ENCODE results near the gene CPSF3. TPM values are rescaled to one million over a fixed set of nuclear protein-coding genes. Genes with fewer than 3 reads are reported as not detected.

CPSF3 gene
- total and polyA plus RNA-seq, 2 of the 13 experiments (the other 11 are each of a cell fraction or from before 2014, with no cell fraction given), result 19.8 to 93.0 TPM

DNA sequence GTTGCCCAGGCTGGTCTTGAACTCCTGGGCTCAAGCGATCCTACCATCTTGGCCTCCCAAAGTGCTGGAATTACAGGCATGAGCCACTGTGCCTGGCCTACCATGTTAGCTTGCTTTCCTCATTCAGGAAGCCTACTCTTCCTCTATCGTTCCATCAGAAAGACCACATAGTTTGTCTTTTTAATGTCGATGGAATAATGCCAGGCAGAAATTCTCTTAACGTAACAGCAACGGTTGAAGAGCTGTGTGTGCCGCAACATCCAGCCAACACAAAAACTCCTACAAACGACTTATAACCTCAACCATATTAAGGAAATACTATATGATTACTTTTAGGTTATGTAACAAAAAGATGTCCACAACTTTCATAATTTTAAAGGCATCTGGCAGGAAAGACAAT, 10.7 kb upstream of the CPSF3 start:
- no peaks in the 10 kb centered on the region for H3K27me3 ChIP-seq (ENCODE audit: control insufficient read depth in 1 of 2, insufficient read depth in 2 of 2, low read length in 2 of 2)
- BruUV-seq (replicated peaks), result no TSS peak
- no peak overlapping the region for H3K4me2 ChIP-seq (ENCODE audit: low read depth, low read length)
- 94% methylated on average over 7 of the region's 7 CpGs for WGBS (ENCODE audit: low lambda C conversion rate)
- peak; percentile 48; the same call in 1 of the 2 replicates for TF ChIP-seq ZNF121 (CRISPR knock-in tag; IDR thresholded peaks at IDR 0.05)
- TF ChIP-seq GRHL1 (CRISPR knock-in tag; conservative IDR thresholded peaks at IDR 0.05), result no peak
- ChIA-PET POLR2A (interaction anchor here (1.4 kb wide), 1 partner anchor 9 kb away, joined by 3 read pairs; no protein-coding TSS in a partner anchor), CTCF (ENCODE audit: low intra/inter-chr PET ratio, low total read pairs) (no interaction called here)
- H2AFZ ChIP-seq (ENCODE audit: low read length), result no peak overlapping the region
- H3K36me3 ChIP-seq (replicated peaks in 1 of 2; ENCODE audit: control insufficient read depth in 1 of 2, insufficient read depth in 2 of 2, low read length in 2 of 2), result peaks cover 2 to 33% of the 10 kb centered on the region in 2 experiments; a peak in 3 of 5 replicates
- no peaks in the 10 kb centered on the region for H3K9me3 ChIP-seq (ENCODE audit: low read length)
- no peak overlapping the region for H3K4me3 ChIP-seq (replicated peaks in 1 of 3; ENCODE audit: insufficient read depth in 1 of 3, low read depth in 2 of 3, low read length in 3 of 3)
- H3K79me2 ChIP-seq (ENCODE audit: insufficient read depth, low read length), result peaks cover 9% of the 10 kb centered on the region
- FAIRE-seq, result no peak
- in situ Hi-C loops (cut with HindIII; ENCODE audit: extremely low pct_ligation_motif_present, low pct_unique_long_range_greater_than_20kb) (no loop called here), intact Hi-C loops (cut with micrococcal nuclease; ENCODE audit: unreplicated experiment) (no loop called here)
- ATAC-seq, result no peak
- H4K20me1 ChIP-seq (ENCODE audit: insufficient read depth, low read length), result no peaks in the 10 kb centered on the region
- no peak overlapping the region for H3K27ac ChIP-seq (ENCODE audit: extremely low read length, insufficient read depth, low read length)
- H3K4me1 ChIP-seq (ENCODE audit: insufficient read depth, low read length), result no peaks in the 10 kb centered on the region
- DNase-seq (ENCODE audit: low spot score), result no peak
- no peak overlapping the region for H3K9ac ChIP-seq (ENCODE audit: insufficient read depth, low read depth, low read length)

GRCh38 chr2:9415516-9416169, 7.8 kb upstream of the CPSF3 start:
- H3K4me2 ChIP-seq (ENCODE audit: low read depth, low read length), result no peak overlapping the region
- H3K27me3 ChIP-seq (ENCODE audit: control insufficient read depth in 1 of 2, insufficient read depth in 2 of 2, low read length in 2 of 2), result no peaks in the 10 kb centered on the region
- H3K36me3 ChIP-seq (replicated peaks in 1 of 2; ENCODE audit: control insufficient read depth in 1 of 2, insufficient read depth in 2 of 2, low read length in 2 of 2), result peaks cover 2 to 34% of the 10 kb centered on the region in 2 experiments; a peak in 4 of 5 replicates
- in situ Hi-C loops (cut with HindIII; ENCODE audit: extremely low pct_ligation_motif_present, low pct_unique_long_range_greater_than_20kb), result no loop called here
- no peaks in the 10 kb centered on the region for H4K20me1 ChIP-seq (ENCODE audit: insufficient read depth, low read length)
- peaks cover 27% of the 10 kb centered on the region for H3K79me2 ChIP-seq (ENCODE audit: insufficient read depth, low read length)
- WGBS (ENCODE audit: low lambda C conversion rate), result 97% methylated on average over 16 of the region's 16 CpGs
- H3K4me3 ChIP-seq (replicated peaks in 1 of 3; ENCODE audit: insufficient read depth in 1 of 3, low read depth in 2 of 3, low read length in 3 of 3), result no peak overlapping the region
- no peak overlapping the region for H2AFZ ChIP-seq (ENCODE audit: low read length)
- intact Hi-C loops (cut with micrococcal nuclease; ENCODE audit: unreplicated experiment), result no loop called here
- FAIRE-seq (no peak), ATAC-seq (no peak), DNase-seq (ENCODE audit: low spot score) (no peak)
- ChIA-PET POLR2A (no interaction called here), CTCF (ENCODE audit: low intra/inter-chr PET ratio, low total read pairs) (no interaction called here)
- no peaks in the 10 kb centered on the region for H3K9me3 ChIP-seq (ENCODE audit: low read length)
- TF ChIP-seq SP2 (CRISPR knock-in tag; IDR thresholded peaks at IDR 0.05) (no peak), PLRG1 (conservative IDR thresholded peaks at IDR 0.05) (no peak), MYNN (CRISPR knock-in tag; IDR thresholded peaks at IDR 0.05; ENCODE audit: low read depth) (no peak), ZKSCAN8 (CRISPR knock-in tag; IDR thresholded peaks at IDR 0.05; ENCODE audit: borderline replicate concordance) (no peak), PAF1 (CRISPR knock-in tag; IDR thresholded peaks at IDR 0.05) (no peak), PBX3 (CRISPR knock-in tag; IDR thresholded peaks at IDR 0.05; ENCODE audit: borderline replicate concordance) (no peak), ARNT2 (CRISPR knock-in tag; IDR thresholded peaks at IDR 0.05; ENCODE audit: low read depth) (no peak)
- TF ChIP-seq, protein P1, sequence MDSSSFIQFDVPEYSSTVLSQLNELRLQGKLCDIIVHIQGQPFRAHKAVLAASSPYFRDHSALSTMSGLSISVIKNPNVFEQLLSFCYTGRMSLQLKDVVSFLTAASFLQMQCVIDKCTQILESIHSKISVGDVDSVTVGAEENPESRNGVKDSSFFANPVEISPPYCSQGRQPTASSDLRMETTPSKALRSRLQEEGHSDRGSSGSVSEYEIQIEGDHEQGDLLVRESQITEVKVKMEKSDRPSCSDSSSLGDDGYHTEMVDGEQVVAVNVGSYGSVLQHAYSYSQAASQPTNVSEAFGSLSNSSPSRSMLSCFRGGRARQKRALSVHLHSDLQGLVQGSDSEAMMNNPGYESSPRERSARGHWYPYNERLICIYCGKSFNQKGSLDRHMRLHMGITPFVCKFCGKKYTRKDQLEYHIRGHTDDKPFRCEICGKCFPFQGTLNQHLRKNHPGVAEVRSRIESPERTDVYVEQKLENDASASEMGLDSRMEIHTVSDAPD (CRISPR knock-in tag; IDR thresholded peaks at IDR 0.05), result no peak
- TF ChIP-seq, protein P2, sequence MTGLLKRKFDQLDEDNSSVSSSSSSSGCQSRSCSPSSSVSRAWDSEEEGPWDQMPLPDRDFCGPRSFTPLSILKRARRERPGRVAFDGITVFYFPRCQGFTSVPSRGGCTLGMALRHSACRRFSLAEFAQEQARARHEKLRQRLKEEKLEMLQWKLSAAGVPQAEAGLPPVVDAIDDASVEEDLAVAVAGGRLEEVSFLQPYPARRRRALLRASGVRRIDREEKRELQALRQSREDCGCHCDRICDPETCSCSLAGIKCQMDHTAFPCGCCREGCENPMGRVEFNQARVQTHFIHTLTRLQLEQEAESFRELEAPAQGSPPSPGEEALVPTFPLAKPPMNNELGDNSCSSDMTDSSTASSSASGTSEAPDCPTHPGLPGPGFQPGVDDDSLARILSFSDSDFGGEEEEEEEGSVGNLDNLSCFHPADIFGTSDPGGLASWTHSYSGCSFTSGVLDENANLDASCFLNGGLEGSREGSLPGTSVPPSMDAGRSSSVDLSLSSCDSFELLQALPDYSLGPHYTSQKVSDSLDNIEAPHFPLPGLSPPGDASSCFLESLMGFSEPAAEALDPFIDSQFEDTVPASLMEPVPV (CRISPR knock-in tag; IDR thresholded peaks at IDR 0.05), result no peak
- no peak overlapping the region for H3K9ac ChIP-seq (ENCODE audit: insufficient read depth, low read depth, low read length)
- peaks cover 23% of the 10 kb centered on the region for H3K4me1 ChIP-seq (ENCODE audit: insufficient read depth, low read length)
- no peak overlapping the region for H3K27ac ChIP-seq (ENCODE audit: extremely low read length, insufficient read depth, low read length)
- no TSS peak for BruUV-seq (replicated peaks)
